SU-DHL-6 (cell line): Measurements from ENCODE around the gene MBNL1.

ENCODE experiments used
- H2AFZ ChIP-seq: fragments of 200-600 bp; sonication (generic); 2 replicates; pipeline ENCODE4 v1.6.1; 2014; ENCODE audit warnings: low read depth, mild to moderate bottlenecking, moderate library complexity, mixed read lengths, antibody characterized with exemption, low read length; ENCODE audit not compliant: severe bottlenecking
- H3F3A ChIP-seq: fragments of 200-600 bp; shearing (Covaris generic); 2 replicates; pipeline ENCODE4 v1.6.0; 2016; ENCODE audit warnings: antibody characterized with exemption, mild to moderate bottlenecking; ENCODE audit not compliant: insufficient read depth
- H3K27ac ChIP-seq: fragments of 200-600 bp; sonication (generic); 2 replicates; pipeline ENCODE4 v1.5.1; 2016; ENCODE audit warnings: low read depth, mild to moderate bottlenecking, low read length, moderate library complexity, mixed read lengths
- H3K27me3 ChIP-seq: fragments of 200-600 bp; sonication (generic), shearing (Covaris generic); 2 replicates; pipeline ENCODE4 v1.6.0; 2014; ENCODE audit warnings: mild to moderate bottlenecking, low read length
- H3K36me3 ChIP-seq: fragments of 200-600 bp; sonication (generic); 2 replicates; pipeline ENCODE4 v1.6.1; 2014; ENCODE audit warnings: mild to moderate bottlenecking, low read length, mixed read lengths
- H3K4me2 ChIP-seq: fragments of 300-600, 200-600 bp; shearing (Covaris generic), sonication (generic); 2 replicates; pipeline ENCODE4 v1.6.0; 2014; ENCODE audit warnings: low read length, low read depth, mild to moderate bottlenecking; ENCODE audit not compliant: poor library complexity, severe bottlenecking
- H3K4me3 ChIP-seq: fragments of 200-600 bp; sonication (generic); 2 replicates; pipeline ENCODE4 v1.5.1; 2014; ENCODE audit warnings: antibody characterized with exemption, low read length, mild to moderate bottlenecking, mixed read lengths; ENCODE audit not compliant: insufficient read depth, poor library complexity, severe bottlenecking
- H3K79me2 ChIP-seq: fragments of 200-600 bp; sonication (generic); 2 replicates; pipeline ENCODE4 v1.6.1; 2014; ENCODE audit warnings: mild to moderate bottlenecking, low read length, moderate library complexity; ENCODE audit not compliant: insufficient read depth
- H3K9ac ChIP-seq: fragments of 200-600 bp; sonication (generic); 2 replicates; pipeline ENCODE4 v1.7.0; 2014; ENCODE audit warnings: mild to moderate bottlenecking, low read length
- H3K9me2 ChIP-seq: fragments of 200-600 bp; sonication (generic); replicated peaks from 2 replicates; pipeline ENCODE4 v1.6.1; 2014; ENCODE audit warnings: low read length; ENCODE audit not compliant: insufficient read depth
- H3K9me3 ChIP-seq: fragments of 200-600 bp; sonication (generic); 2 replicates; pipeline ENCODE4 v1.6.1; 2014; ENCODE audit warnings: low read length, mixed read lengths; ENCODE audit not compliant: insufficient read depth
- H4K20me1 ChIP-seq: fragments of 200-600 bp; sonication (generic); 2 replicates; pipeline ENCODE4 v1.6.1; 2014; ENCODE audit warnings: low read depth, mild to moderate bottlenecking, antibody characterized with exemption, low read length, moderate library complexity, mixed read lengths
- CTCF ChIP-seq: fragments of 200-600 bp; sonication (generic); IDR thresholded peaks from one replicate; pipeline ENCODE4 v1.5.1; 2017; ENCODE audit warnings: antibody characterized with exemption, mild to moderate bottlenecking, low read length, moderate library complexity; ENCODE audit not compliant: insufficient read depth, poor library complexity, severe bottlenecking
- EZH2phosphoT487 ChIP-seq: fragments of 200-600 bp; sonication (generic), shearing (Covaris generic); conservative IDR thresholded peaks from 2 replicates; pipeline ENCODE4 v1.6.1; 2018; ENCODE audit warnings: mild to moderate bottlenecking, antibody characterized with exemption, low read length, moderate library complexity, mixed read lengths

MBNL1 gene

GRCh38 chr3:152416808-152417580 is 148.3 kb downstream of the MBNL1 start:
- Histone ChIP-seq H4K20me1 (0 out of 2 replicates have a peak, but pooled peaks cover under 1% of the 10 kb centered on the region), H3K27ac (no peak overlapping the region), H3K36me3 (peaks cover 54% of the 10 kb centered on the region), H3K9me2 (no peaks in the 10 kb centered on the region), H3K27me3 (no peaks in the 10 kb centered on the region), H3K4me3 (no peak overlapping the region), H3K9ac (no peak overlapping the region), H3K4me2 (no peak overlapping the region), H3F3A (peaks cover 6% of the 10 kb centered on the region; the same call in 1 of the 2 replicates), H3K79me2 (peaks cover 65% of the 10 kb centered on the region), H2AFZ (no peak overlapping the region), H3K9me3 (no peaks in the 10 kb centered on the region)
- TF ChIP-seq CTCF (no peak), EZH2phosphoT487 (no peak)

- Histone ChIP-seq H4K20me1 (no peaks in the 10 kb centered on the region), H3K27me3 (no peaks in the 10 kb centered on the region), H3K9ac (no peak overlapping the region), H3K36me3 (peaks cover 43% of the 10 kb centered on the region), H3K9me3 (no peaks in the 10 kb centered on the region), H3K4me2 (no peak overlapping the region), H3K9me2 (no peaks in the 10 kb centered on the region), H3F3A (no peaks in the 10 kb centered on the region), H3K4me3 (no peak overlapping the region), H3K27ac (no peak overlapping the region), H2AFZ (no peak overlapping the region), H3K79me2 (peaks cover 42% of the 10 kb centered on the region)
- TF ChIP-seq EZH2phosphoT487 (no peak), CTCF (no peak)
Measured at GRCh38 chr3:152419748-152420147, 151.0 kb downstream of the MBNL1 start.

- H3K9me2 ChIP-seq = no peaks in the 10 kb centered on the region
- H3K27ac ChIP-seq = no peak overlapping the region
- H4K20me1 ChIP-seq = no peaks in the 10 kb centered on the region
- H3K4me2 ChIP-seq = no peak overlapping the region
- H2AFZ ChIP-seq = no peak overlapping the region
- TF ChIP-seq EZH2phosphoT487 (no peak), CTCF (no peak)
- H3K9me3 ChIP-seq = no peaks in the 10 kb centered on the region
- no peaks in the 10 kb centered on the region for H3F3A ChIP-seq
- peaks cover 29% of the 10 kb centered on the region for H3K36me3 ChIP-seq
- no peak overlapping the region for H3K4me3 ChIP-seq
- H3K79me2 ChIP-seq = peaks cover 33% of the 10 kb centered on the region
- H3K27me3 ChIP-seq = no peaks in the 10 kb centered on the region
- no peak overlapping the region for H3K9ac ChIP-seq
Measured at GRCh38 chr3:152421162-152421561, 152.4 kb downstream of the MBNL1 start.
